ENCODE data around the gene KIF9. TPM values are rescaled to one million over a fixed set of nuclear protein-coding genes. Genes with fewer than 3 reads are reported as not detected.
A peak's percentile ranks its signal among the peaks of the same experiment; 100 is the strongest.

KIF9 gene
- 4.4 to 5.8 TPM (median 5.7 TPM) in 3 replicates for total RNA-seq (2021)
- Bru-seq, nascent RNA: percentile 29 among the genes with signal in this experiment
- long read RNA-seq, experiment 1, transcript KIF9-205 (3 exons, 633 nt): major isoform, 5 of 9 reads
- long read RNA-seq, experiment 1, partial matches to known transcripts: 0 of 9 reads
- long read RNA-seq, experiment 1, other reads (novel, unspliced or antisense): 3 of 9 reads
- long read RNA-seq, experiment 2, transcript KIF9-205 (3 exons, 633 nt): major isoform, 9 of 13 reads
- long read RNA-seq, experiment 2, partial matches to known transcripts: 1 of 13 reads
- long read RNA-seq, experiment 2, other reads (novel, unspliced or antisense): 2 of 13 reads
- long read RNA-seq, experiment 3, partial matches to known transcripts: 1 of 5 reads
- long read RNA-seq, experiment 3, other reads (novel, unspliced or antisense): 2 of 5 reads

- Mint-ChIP-seq H3K4me1 (peaks cover 17% of the 10 kb centered on the region), H3K27me3 (ENCODE audit: low read depth) (no peaks in the 10 kb centered on the region), H3K27ac (peak within 1 kb of the TSS; percentile 100), H3K36me3 (no peaks in the 10 kb centered on the region; the same call in 1 of the 2 replicates), H3K4me3 (peak within 1 kb of the TSS; percentile 100), H3K9me3 (no peaks in the 10 kb centered on the region)
- peak; percentile 81 for ATAC-seq
- peak; percentile 89 for DNase-seq (ENCODE audit: low spot score)
- CTCF ChIA-PET: interaction anchor here (1.0 to 1.4 kb wide), 5 partner anchors 11 to 98 kb away, joined by 3 to 6 read pairs (median 3); partner anchors contain the start of gene PTPN23
- POLR2A ChIA-PET: no interaction called here
- TF ChIP-seq MAX (CRISPR knock-in tag; IDR thresholded peaks at IDR 0.05) (peak; percentile 83), ZNF138 (CRISPR knock-in tag; conservative IDR thresholded peaks at IDR 0.05) (no peak), ZNF263 (CRISPR knock-in tag; IDR thresholded peaks at IDR 0.05; ENCODE audit: low read depth) (no peak), ZNF512 (CRISPR knock-in tag; IDR thresholded peaks at IDR 0.05; ENCODE audit: borderline replicate concordance) (no peak), MLX (CRISPR knock-in tag; IDR thresholded peaks at IDR 0.05) (no peak), ZNF232 (CRISPR knock-in tag; IDR thresholded peaks at IDR 0.05) (peak; percentile 93), CTCF (IDR thresholded peaks at IDR 0.05) (no peak), NR3C1 (CRISPR knock-in tag; conservative IDR thresholded peaks at IDR 0.05; ENCODE audit: low read depth) (no peak), ZNF219 (CRISPR knock-in tag; IDR thresholded peaks at IDR 0.05; ENCODE audit: borderline replicate concordance) (no peak), CDX4 (CRISPR knock-in tag; IDR thresholded peaks at IDR 0.05; ENCODE audit: borderline replicate concordance) (no peak), TEAD4 (CRISPR knock-in tag; IDR thresholded peaks at IDR 0.05) (no peak), CBFB (CRISPR knock-in tag; IDR thresholded peaks at IDR 0.05; ENCODE audit: low read depth) (no peak), GRHL2 (CRISPR knock-in tag; IDR thresholded peaks at IDR 0.05; ENCODE audit: insufficient replicate concordance, severe bottlenecking) (no peak), AFF4 (CRISPR knock-in tag; IDR thresholded peaks at IDR 0.05; ENCODE audit: borderline replicate concordance) (no peak), ERG (CRISPR knock-in tag; IDR thresholded peaks at IDR 0.05) (no peak), E2F5 (CRISPR knock-in tag; IDR thresholded peaks at IDR 0.05) (peak; percentile 78), ATF6 (CRISPR knock-in tag; IDR thresholded peaks at IDR 0.05) (no peak), SP1 (CRISPR knock-in tag; conservative IDR thresholded peaks at IDR 0.05) (peak; percentile 80; the same call in 1 of the 2 replicates)
Observed at GRCh38 chr3:47282424-47283192, at the start of gene KIF9, which contains the start of gene KLHL18. Gene KIF9 (minus strand): TSS chr3:47282799. CDS start chr3:47277374, 5,425 bp downstream. Gene KLHL18 (plus strand): TSS chr3:47282944. CDS start chr3:47282966, 22 bp downstream.
